Measurements from ENCODE around the gene COPS7A.

COPS7A gene

GRCh38 chr12:6765634-6766581 lies 42.1 kb downstream of the COPS7A start, which contains the start of gene PTMS:
Gene PTMS, plus strand, starts transcription at chr12:6766363. Its CDS starts 343 bp downstream, at chr12:6766706.
- peak; percentile 71 for DNase-seq
- in situ Hi-C loops (cut with MboI; ENCODE audit: low pct_unique_long_range_greater_than_20kb, low sequenced_read_pairs), result no loop called here

DNA sequence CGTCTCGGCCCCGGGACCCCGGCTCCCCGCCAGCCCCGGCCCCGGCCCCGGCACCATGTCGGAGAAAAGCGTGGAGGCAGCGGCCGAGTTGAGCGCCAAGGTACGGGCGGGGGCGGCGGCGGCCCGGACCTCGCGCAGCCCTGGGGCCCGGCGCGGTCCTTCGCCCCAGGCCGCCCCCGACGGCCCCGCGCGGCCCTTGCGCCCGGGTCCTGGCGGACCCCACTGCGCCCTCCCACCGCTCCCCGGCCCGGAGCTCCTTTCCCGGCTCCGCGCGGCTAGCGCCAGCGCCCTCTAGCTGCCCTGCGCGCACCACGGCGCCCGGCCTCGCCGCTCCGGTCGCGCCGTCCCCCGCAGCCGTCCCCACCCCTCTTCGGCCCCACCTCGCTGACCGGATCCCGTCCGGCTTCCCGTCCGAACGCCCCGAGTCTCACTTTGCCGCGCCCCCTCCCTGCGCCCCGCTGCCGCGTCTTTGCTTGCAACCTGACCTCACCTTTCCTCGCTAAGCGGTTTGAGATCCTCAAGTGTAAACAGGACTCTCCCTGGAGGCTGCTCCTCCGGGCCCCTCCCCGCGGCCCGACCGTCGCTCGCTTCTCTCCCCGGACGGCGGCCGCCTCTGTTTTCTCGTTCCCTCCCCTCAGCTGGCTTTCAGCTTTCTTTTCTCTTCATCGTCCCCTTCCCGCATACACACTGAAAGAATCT lies 43.0 kb downstream of the COPS7A start:
- in situ Hi-C loops (cut with MboI; ENCODE audit: low pct_unique_long_range_greater_than_20kb, low sequenced_read_pairs), result no loop called here
- peak; percentile 56 for DNase-seq

- in situ Hi-C loops (cut with MboI; ENCODE audit: low pct_unique_long_range_greater_than_20kb, low sequenced_read_pairs), result no loop called here
- no peak for DNase-seq
Measured at GRCh38 chr12:6767353-6768319, 43.8 kb downstream of the COPS7A start.

DNA sequence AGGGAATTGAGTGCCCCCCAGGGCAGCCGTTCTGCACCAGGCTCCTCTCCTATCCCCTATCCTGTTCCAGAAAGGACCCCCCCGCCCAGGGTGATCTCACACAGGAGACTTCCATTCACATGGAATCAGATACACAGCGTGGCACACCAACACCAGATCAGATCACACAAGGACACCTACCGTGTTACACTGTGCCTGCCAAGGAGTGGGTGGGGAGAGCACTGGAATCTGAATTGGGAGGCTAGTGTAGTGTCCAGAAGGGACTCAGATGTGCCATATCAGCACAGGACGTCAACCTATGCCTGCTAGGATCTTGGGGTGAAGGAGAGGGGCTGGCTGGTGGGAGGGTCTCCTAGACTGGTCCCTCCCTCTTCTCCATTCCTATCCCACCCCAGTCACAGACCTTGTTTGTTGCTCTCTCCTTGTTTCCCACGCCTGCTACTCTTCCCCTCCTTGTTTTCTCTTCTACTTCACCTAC lies 44.6 kb downstream of the COPS7A start:
- no peak for DNase-seq
- in situ Hi-C loops (cut with MboI; ENCODE audit: low pct_unique_long_range_greater_than_20kb, low sequenced_read_pairs), result no loop called here

DNA sequence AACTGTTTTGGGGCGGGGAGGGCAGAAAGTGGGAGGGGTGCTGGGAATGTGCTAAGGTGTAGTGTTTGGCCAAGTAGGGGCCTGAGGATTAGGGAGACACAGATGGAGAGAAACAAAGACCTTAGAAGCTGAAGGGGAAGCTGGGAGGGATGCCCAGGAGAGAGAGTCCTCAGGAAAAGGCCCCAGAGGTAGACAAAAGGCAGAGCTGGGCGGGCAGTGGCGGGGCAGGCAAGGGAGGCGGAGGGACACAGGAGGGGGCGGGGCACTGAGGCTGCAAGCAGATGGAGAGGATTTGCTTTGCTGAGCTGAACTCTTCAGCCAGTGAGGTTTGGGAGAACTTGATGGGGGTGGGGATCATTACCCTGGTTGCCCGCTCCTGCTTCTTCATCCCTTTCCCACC lies 45.1 kb downstream of the COPS7A start:
- in situ Hi-C loops (cut with MboI; ENCODE audit: low pct_unique_long_range_greater_than_20kb, low sequenced_read_pairs), result no loop called here

DNA sequence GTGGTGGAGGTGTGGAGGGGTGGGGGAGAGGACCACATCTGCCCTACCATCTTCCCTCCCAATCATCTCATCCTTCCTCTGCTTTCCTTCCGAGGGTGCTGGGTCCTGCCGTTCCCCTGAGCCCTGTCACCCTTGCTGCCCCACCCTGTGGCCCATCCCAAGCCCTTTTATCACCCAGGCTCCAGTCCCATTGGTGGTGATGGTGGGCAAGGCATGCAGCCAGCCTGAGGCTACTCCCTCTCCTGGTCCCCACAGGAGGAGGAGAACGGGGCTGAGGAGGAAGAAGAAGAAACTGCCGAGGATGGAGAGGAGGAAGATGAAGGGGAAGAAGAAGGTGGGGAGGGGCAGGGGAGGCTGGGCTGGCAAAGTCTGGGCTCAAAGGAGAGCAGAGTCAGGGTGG lies 45.8 kb downstream of the COPS7A start:
- in situ Hi-C loops (cut with MboI; ENCODE audit: low pct_unique_long_range_greater_than_20kb, low sequenced_read_pairs), result no loop called here

More for the DNA sequence above, 45.1 kb downstream of the COPS7A start:
- no peak for DNase-seq

GRCh38 chr12:6770094-6770493 lies 46.2 kb downstream of the COPS7A start:
- in situ Hi-C loops (cut with MboI; ENCODE audit: low pct_unique_long_range_greater_than_20kb, low sequenced_read_pairs), result no loop called here

More for the DNA sequence above, 45.8 kb downstream of the COPS7A start:
- DNase-seq, result no peak

GRCh38 chr12:6770600-6770999 lies 46.8 kb downstream of the COPS7A start:
- in situ Hi-C loops (cut with MboI; ENCODE audit: low pct_unique_long_range_greater_than_20kb, low sequenced_read_pairs), result no loop called here
- no peak for DNase-seq

More at GRCh38 chr12:6770094-6770493, 46.2 kb downstream of the COPS7A start:
- no peak for DNase-seq

DNA sequence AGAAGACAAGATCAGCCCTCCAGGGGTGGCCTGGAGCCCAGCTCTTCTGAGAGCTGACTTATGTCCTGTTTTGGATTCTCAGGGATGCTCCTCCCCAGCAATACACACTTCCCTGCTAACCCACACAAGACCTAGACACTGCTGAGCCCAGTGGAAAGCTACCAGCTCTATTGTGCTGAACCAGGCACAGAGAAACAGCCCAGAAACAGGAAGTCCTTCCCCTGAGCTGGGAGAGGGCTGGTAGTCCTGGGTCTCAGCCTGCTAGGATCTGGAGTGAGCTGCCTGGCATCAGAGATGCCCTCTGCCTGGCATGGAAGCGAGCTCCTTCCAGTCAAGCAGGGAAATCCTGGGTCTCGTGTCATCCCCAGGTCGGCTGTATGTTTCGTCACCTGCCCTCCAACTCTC lies 47.2 kb downstream of the COPS7A start:
- in situ Hi-C loops (cut with MboI; ENCODE audit: low pct_unique_long_range_greater_than_20kb, low sequenced_read_pairs), result no loop called here

GRCh38 chr12:6771509-6772330 lies 47.9 kb downstream of the COPS7A start:
- no peak for DNase-seq
- in situ Hi-C loops (cut with MboI; ENCODE audit: low pct_unique_long_range_greater_than_20kb, low sequenced_read_pairs), result no loop called here

More for the DNA sequence above, 47.2 kb downstream of the COPS7A start:
- DNase-seq, result peak; percentile 64

DNA sequence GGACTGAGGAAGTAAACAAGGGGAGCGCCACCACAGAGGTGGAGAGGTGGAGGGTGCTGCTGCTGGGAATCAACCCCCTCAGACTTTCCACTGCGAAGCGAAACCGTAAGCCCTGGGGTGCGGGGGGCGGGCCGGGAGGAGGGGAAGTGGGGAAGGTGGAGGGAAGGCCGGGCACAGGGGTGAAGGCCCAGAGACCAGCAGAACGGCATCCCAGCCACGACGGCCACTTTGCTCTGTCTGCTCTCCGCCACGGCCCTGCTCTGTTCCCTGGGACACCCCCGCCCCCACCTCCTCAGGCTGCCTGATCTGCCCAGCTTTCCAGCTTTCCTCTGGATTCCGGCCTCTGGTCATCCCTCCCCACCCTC lies 48.5 kb downstream of the COPS7A start, which contains the start of gene LAG3:
LAG3 (plus strand) TSS at position 190 of the 365 bp plus-strand sequence. CDS start 333 bp downstream, outside the sequence.
- DNase-seq, result no peak
- in situ Hi-C loops (cut with MboI; ENCODE audit: low pct_unique_long_range_greater_than_20kb, low sequenced_read_pairs), result no loop called here

- in situ Hi-C loops (cut with MboI; ENCODE audit: low pct_unique_long_range_greater_than_20kb, low sequenced_read_pairs), result no loop called here
- no peak for DNase-seq
Measured at GRCh38 chr12:6772726-6773589, 49.1 kb downstream of the COPS7A start.

DNA sequence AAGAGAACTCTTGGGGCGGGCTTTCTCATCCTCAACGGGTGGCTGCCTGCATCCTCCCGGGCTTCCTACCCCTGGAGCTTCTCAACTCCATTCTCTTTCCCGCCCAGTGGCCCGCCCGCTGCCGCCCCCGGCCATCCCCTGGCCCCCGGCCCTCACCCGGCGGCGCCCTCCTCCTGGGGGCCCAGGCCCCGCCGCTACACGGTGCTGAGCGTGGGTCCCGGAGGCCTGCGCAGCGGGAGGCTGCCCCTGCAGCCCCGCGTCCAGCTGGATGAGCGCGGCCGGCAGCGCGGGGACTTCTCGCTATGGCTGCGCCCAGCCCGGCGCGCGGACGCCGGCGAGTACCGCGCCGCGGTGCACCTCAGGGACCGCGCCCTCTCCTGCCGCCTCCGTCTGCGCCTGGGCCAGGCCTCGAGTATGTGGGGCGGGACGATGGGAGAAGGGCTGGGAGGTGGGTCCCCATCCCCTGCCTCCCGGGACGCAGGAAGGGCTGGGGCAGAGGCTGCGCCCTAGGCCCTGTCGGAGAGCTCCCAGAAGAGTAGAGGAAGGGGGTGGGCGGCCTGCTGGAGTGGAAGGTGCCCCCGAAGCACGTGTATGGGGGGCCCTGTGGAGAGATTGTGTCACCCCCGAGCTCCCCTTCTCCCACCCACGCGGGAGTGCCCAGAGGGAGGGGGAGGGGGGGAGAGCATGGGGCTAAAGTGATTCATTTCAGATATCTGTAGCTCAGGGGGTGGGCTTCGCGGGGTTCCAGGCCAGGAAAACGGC lies 49.9 kb downstream of the COPS7A start:
- DNase-seq, result no peak

GRCh38 chr12:6774499-6775062 lies 50.7 kb downstream of the COPS7A start:
- no peak for DNase-seq
- in situ Hi-C loops (cut with MboI; ENCODE audit: low pct_unique_long_range_greater_than_20kb, low sequenced_read_pairs), result no loop called here

More for the DNA sequence above, 49.9 kb downstream of the COPS7A start:
- in situ Hi-C loops (cut with MboI; ENCODE audit: low pct_unique_long_range_greater_than_20kb, low sequenced_read_pairs), result no loop called here

DNA sequence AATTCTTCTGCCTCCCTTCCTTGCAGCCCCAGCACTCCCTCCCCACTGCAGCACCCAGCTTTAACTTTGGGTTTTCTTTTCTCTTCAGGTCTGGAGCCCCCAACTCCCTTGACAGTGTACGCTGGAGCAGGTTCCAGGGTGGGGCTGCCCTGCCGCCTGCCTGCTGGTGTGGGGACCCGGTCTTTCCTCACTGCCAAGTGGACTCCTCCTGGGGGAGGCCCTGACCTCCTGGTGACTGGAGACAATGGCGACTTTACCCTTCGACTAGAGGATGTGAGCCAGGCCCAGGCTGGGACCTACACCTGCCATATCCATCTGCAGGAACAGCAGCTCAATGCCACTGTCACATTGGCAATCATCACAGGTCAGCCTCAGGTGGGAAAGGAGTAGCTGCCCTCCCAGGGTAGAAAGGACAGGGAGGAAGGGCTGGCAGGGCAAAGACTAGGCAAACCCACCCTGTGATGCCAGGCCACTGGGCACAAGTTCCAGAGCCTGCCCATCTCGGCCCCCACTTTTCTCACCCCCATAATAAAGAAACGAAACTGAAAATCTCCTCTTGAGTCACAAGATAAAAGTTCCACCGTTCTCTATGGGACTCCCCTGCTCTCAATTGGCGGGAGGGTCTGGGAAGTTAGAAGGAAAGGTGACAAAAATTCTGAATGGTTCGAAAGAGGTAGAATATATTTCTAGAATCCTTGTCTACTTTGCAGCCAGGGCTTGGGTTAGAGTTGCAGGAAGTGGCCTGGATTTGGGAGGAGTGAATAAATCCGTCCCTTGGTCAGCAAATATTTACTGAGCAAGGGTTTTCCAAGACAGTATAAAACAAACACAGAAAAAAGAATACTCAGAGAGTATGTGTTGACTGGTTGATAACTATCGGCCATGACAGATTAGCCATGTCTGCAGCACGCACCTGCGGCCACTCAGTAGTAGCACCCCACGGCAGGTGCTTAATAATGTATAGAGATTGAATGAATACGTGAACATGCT lies 51.6 kb downstream of the COPS7A start:
- in situ Hi-C loops (cut with MboI; ENCODE audit: low pct_unique_long_range_greater_than_20kb, low sequenced_read_pairs), result no loop called here
- DNase-seq, result no peak
